Upper lobe of right lung (tissue), 1 donor: ENCODE data around the gene ZNF438. TPM values are rescaled to one million over a fixed set of nuclear protein-coding genes. Genes with fewer than 3 reads are reported as not detected.
"Not testable (repeated sequence)": the region's sequence is repeated elsewhere in the genome, so short reads cannot be mapped to it uniquely, and the experiment has no call there.

ENCODE experiments used
- ATAC-seq: fragments of 200-7000 bp; cut with Tn5 transposase; one replicate; pipeline ENCODE4 v1.9.1; 2020; ENCODE audit warnings: mild to moderate bottlenecking, moderate library complexity
- DNase-seq: peaks from one replicate; pipeline ENCODE4 v3.0.0-alpha.2; 2020
- H3K27ac ChIP-seq: fragments of 200-600 bp; one replicate; pipeline ENCODE4 v1.8.0; 2022
- H3K27me3 ChIP-seq: fragments of 200-600 bp; one replicate; pipeline ENCODE4 v1.8.0; 2022; ENCODE audit warnings: mild to moderate bottlenecking
- H3K36me3 ChIP-seq: fragments of 200-600 bp; one replicate; pipeline ENCODE4 v1.8.0; 2022
- H3K4me1 ChIP-seq: fragments of 200-600 bp; one replicate; pipeline ENCODE4 v1.8.0; 2022
- H3K4me3 ChIP-seq: fragments of 200-600 bp; one replicate; pipeline ENCODE4 v1.8.0; 2022; ENCODE audit warnings: mild to moderate bottlenecking
- H3K9me3 ChIP-seq: fragments of 200-600 bp; one replicate; pipeline ENCODE4 v1.8.0; 2022
- intact Hi-C: fragments of 100-400 bp; cut with DNase I; formaldehyde crosslinking; loops from one replicate; pipeline ENCODE4 v1.11.0; 2022
- total RNA-seq: library from RNA; stranded (reverse); fragmentation: NEBNext Ultra II Directional; extraction: Animal tissue kit (Norgen Biotek cat#: 25700); gene quantifications from one replicate; pipeline ENCODE4 v1.2.1, GENCODE V29; 2021
- TF ChIP-seq, protein P1 (sequence below): fragments of 200-600 bp; IDR thresholded peaks from one replicate; pipeline ENCODE4 v1.8.0; 2022; ENCODE audit warnings: antibody characterized with exemption
- donor health status: DM: no; HTN: yes; CAD: no; lungs with severe emphysema.

ZNF438 gene
- total RNA-seq, 1 donor from 2014 or later = 14.4 TPM

- no peak overlapping the region for H3K27ac ChIP-seq
- H3K36me3 ChIP-seq = no peaks in the 10 kb centered on the region
- H3K4me1 ChIP-seq = peaks cover 14% of the 10 kb centered on the region
- DNase-seq (no peak), ATAC-seq (no peak)
- H3K27me3 ChIP-seq = no peaks in the 10 kb centered on the region
- TF ChIP-seq, protein P1, sequence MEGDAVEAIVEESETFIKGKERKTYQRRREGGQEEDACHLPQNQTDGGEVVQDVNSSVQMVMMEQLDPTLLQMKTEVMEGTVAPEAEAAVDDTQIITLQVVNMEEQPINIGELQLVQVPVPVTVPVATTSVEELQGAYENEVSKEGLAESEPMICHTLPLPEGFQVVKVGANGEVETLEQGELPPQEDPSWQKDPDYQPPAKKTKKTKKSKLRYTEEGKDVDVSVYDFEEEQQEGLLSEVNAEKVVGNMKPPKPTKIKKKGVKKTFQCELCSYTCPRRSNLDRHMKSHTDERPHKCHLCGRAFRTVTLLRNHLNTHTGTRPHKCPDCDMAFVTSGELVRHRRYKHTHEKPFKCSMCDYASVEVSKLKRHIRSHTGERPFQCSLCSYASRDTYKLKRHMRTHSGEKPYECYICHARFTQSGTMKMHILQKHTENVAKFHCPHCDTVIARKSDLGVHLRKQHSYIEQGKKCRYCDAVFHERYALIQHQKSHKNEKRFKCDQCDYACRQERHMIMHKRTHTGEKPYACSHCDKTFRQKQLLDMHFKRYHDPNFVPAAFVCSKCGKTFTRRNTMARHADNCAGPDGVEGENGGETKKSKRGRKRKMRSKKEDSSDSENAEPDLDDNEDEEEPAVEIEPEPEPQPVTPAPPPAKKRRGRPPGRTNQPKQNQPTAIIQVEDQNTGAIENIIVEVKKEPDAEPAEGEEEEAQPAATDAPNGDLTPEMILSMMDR = no peak
- intact Hi-C loops = no loop called here
- H3K4me3 ChIP-seq = no peak overlapping the region
- H3K9me3 ChIP-seq = no peaks in the 10 kb centered on the region
Measured at GRCh38 chr10:30963992-30964930, 67.4 kb downstream of the ZNF438 start.

- H3K9me3 ChIP-seq = no peaks in the 10 kb centered on the region
- peaks cover 11% of the 10 kb centered on the region for H3K4me1 ChIP-seq
- H3K27ac ChIP-seq = no peak overlapping the region
- H3K36me3 ChIP-seq = no peaks in the 10 kb centered on the region
- DNase-seq = no peak
- no peaks in the 10 kb centered on the region for H3K27me3 ChIP-seq
- ATAC-seq = no peak
- TF ChIP-seq, protein P1 = no peak
- H3K4me3 ChIP-seq = no peak overlapping the region
- intact Hi-C loops = no loop called here
Measured at GRCh38 chr10:30962522-30962921, 69.1 kb downstream of the ZNF438 start.

- H3K4me1 ChIP-seq = peaks cover 7% of the 10 kb centered on the region
- DNase-seq (no peak), ATAC-seq (no peak)
- H3K4me3 ChIP-seq = no peak overlapping the region
- intact Hi-C loops = no loop called here
- no peaks in the 10 kb centered on the region for H3K36me3 ChIP-seq
- TF ChIP-seq, protein P1 = no peak
- no peak overlapping the region for H3K27ac ChIP-seq
- H3K27me3 ChIP-seq = no peaks in the 10 kb centered on the region
- H3K9me3 ChIP-seq = no peaks in the 10 kb centered on the region
Measured at GRCh38 chr10:30959836-30960210, 71.8 kb downstream of the ZNF438 start.

GRCh38 chr10:30949218-30949617 lies 82.4 kb downstream of the ZNF438 start:
- H3K4me3 ChIP-seq, H3K36me3 ChIP-seq, H3K27me3 ChIP-seq, H3K9me3 ChIP-seq, intact Hi-C loops, ATAC-seq, H3K4me1 ChIP-seq, DNase-seq, H3K27ac ChIP-seq: not testable (repeated sequence)

- no peak for ATAC-seq
- no peak for DNase-seq
- H3K4me1 ChIP-seq = peaks cover 9% of the 10 kb centered on the region
- no peaks in the 10 kb centered on the region for H3K9me3 ChIP-seq
- no peaks in the 10 kb centered on the region for H3K36me3 ChIP-seq
- no peaks in the 10 kb centered on the region for H3K27me3 ChIP-seq
- TF ChIP-seq, protein P1 = no peak
- no peak overlapping the region for H3K27ac ChIP-seq
- H3K4me3 ChIP-seq = no peak overlapping the region
- intact Hi-C loops = no loop called here
Measured at GRCh38 chr10:30944005-30944404, 87.7 kb downstream of the ZNF438 start.

DNA sequence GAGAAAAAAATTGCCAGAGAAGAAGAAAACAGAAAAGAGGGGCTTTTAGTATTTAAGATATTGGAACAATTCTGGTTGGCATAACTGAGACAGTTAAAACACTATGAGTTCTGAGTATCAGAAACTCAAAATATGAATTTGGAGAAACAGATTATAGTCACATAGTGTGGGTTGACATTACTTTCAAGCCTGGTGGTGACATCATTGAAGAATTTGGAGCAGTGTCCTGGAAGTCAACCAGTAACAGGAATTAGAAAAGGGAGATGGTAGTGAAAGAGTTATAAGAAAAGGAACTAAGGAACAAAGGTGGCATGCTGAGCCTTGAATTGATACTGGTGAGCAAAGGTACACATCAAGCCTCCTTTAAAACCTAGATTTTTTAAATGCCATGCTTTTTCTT lies 88.2 kb downstream of the ZNF438 start:
- no peak overlapping the region for H3K27ac ChIP-seq
- TF ChIP-seq, protein P1 = no peak
- no peak overlapping the region for H3K4me3 ChIP-seq
- peaks cover 9% of the 10 kb centered on the region for H3K4me1 ChIP-seq
- H3K9me3 ChIP-seq = no peaks in the 10 kb centered on the region
- ATAC-seq (no peak), DNase-seq (no peak)
- no peaks in the 10 kb centered on the region for H3K36me3 ChIP-seq
- H3K27me3 ChIP-seq = no peaks in the 10 kb centered on the region
- intact Hi-C loops = no loop called here
